ENCODE data around the gene GLI1.

DNA sequence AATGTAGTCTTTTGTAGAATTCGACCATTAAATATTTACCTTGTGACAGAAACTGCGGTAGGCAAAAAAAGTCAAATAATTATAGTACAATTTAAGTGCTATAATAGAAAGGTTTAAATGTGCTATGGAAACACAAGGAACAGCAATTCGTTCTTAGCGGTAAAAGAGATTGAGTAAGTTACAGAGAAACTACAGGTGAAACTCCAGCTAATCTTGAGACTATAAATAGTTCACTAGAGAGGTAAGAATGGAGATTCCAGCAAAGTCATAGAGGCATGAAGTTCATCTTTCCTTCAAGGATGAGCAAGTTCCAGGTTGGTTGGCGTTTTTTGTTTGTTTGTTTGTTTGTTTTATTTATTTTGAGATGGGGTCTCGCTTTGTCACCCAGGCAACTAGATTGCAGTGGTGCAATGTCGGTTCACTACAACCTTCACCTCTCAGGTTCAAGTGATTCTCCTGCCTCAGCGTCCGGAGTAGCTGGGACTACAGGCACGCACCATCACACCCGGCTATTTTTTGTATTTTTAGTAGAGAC, 27.9 kb upstream of the GLI1 start:
- TF ChIP-seq POLR2A (IDR thresholded peaks at IDR 0.05; ENCODE audit: low read depth, low read length) = no peak
- TF ChIP-seq TAF1 (IDR thresholded peaks at IDR 0.05; ENCODE audit: borderline replicate concordance, low read depth, low read length) = no peak
- no peak for TF ChIP-seq POLR2AphosphoS5 (IDR thresholded peaks at IDR 0.05; ENCODE audit: low read depth, low read length)

All from GM12892 (cell line).